Naive thymus-derived CD4-positive, alpha-beta T cell (primary cell): Measurements from ENCODE around the gene TEKT5. TPM values are rescaled to one million over a fixed set of nuclear protein-coding genes. Genes with fewer than 3 reads are reported as not detected.

Experiments used
- ATAC-seq: fragments of 150-1000 bp; cut with Tn5 transposase; 2 replicates; pipeline ENCODE4 v1.10.0; 2021; ENCODE audit warnings: mild to moderate bottlenecking, moderate library complexity
- CTCF ChIA-PET: fragments of 350-600 bp; sonication (Branson Sonifier 250); formaldehyde crosslinking; loops from one replicate; lab custom pipeline; 2021; ENCODE audit warnings: antibody characterized with exemption; lab: Charles Lee
- POLR2A ChIA-PET: fragments of 350-600 bp; sonication (Branson Sonifier 250); formaldehyde crosslinking; loops from one replicate; lab custom pipeline; 2021; ENCODE audit warnings: antibody characterized with exemption, inconsistent platforms; lab: Charles Lee
- DNase-seq, 9 donors: peaks; one replicate each; pipeline versions ENCODE4 v3.0.0 to v3.0.0-alpha.2; 2020 to 2022; ENCODE audit warnings: mixed read lengths in 1 of 9
- H3K27ac ChIP-seq: one replicate; pipeline ENCODE4 v1.7.0; 2013; ENCODE audit warnings: mild to moderate bottlenecking, low read depth, low read length, moderate library complexity
- H3K27me3 ChIP-seq, 2 donors: one replicate each; pipeline ENCODE4 v1.7.0; 2013; ENCODE audit warnings: low read length in 2 of 2, mild to moderate bottlenecking in 2 of 2, moderate library complexity in 2 of 2; ENCODE audit not compliant: control insufficient read depth in 2 of 2, insufficient read depth in 2 of 2
- H3K36me3 ChIP-seq, 3 experiments: 1 replicate in 2 of 3; 2 replicates in 1 of 3; pipeline ENCODE4 v1.7.0; 2013; ENCODE audit warnings: low read length in 3 of 3, mild to moderate bottlenecking in 3 of 3, moderate library complexity in 1 of 3; ENCODE audit not compliant: insufficient read depth in 3 of 3, control insufficient read depth in 2 of 3
- H3K4me1 ChIP-seq, 2 donors: one replicate each; pipeline ENCODE4 v1.7.0; 2013; ENCODE audit warnings: low read length in 2 of 2, mild to moderate bottlenecking in 2 of 2, moderate library complexity in 1 of 2; ENCODE audit not compliant: control insufficient read depth in 2 of 2, insufficient read depth in 2 of 2
- H3K4me3 ChIP-seq: 2 replicates; pipeline ENCODE4 v1.7.0; 2013; ENCODE audit warnings: mild to moderate bottlenecking, low read length
- H3K9me3 ChIP-seq, 3 experiments: 1 replicate in 2 of 3; 2 replicates in 1 of 3; pipeline ENCODE4 v1.7.0; 2013; ENCODE audit warnings: low read length in 3 of 3; ENCODE audit not compliant: control insufficient read depth in 2 of 3
- H3K27ac Mint-ChIP-seq, 9 donors: one replicate each; pipeline ENCODE4 v1.8.0; 2020 to 2022; ENCODE audit warnings: mixed read lengths in 9 of 9, mild to moderate bottlenecking in 8 of 9, moderate library complexity in 5 of 9, inconsistent platforms in 2 of 9
- H3K27me3 Mint-ChIP-seq, 5 donors: one replicate each; pipeline ENCODE4 v1.8.0; 2021 to 2022; ENCODE audit warnings: mixed read lengths in 5 of 5, mild to moderate bottlenecking in 1 of 5
- H3K36me3 Mint-ChIP-seq, 5 donors: one replicate each; pipeline ENCODE4 v1.8.0; 2020 to 2022; ENCODE audit warnings: mixed read lengths in 5 of 5, mild to moderate bottlenecking in 3 of 5, inconsistent platforms in 1 of 5
- H3K4me1 Mint-ChIP-seq, 7 donors: one replicate each; pipeline ENCODE4 v1.8.0; 2020 to 2022; ENCODE audit warnings: mixed read lengths in 7 of 7, mild to moderate bottlenecking in 3 of 7, inconsistent platforms in 1 of 7
- H3K4me3 Mint-ChIP-seq, 10 donors: one replicate each; pipeline ENCODE4 v1.8.0; 2020 to 2022; ENCODE audit warnings: mild to moderate bottlenecking in 10 of 10, mixed read lengths in 10 of 10, moderate library complexity in 6 of 10, inconsistent platforms in 2 of 10
- H3K9me3 Mint-ChIP-seq, 11 donors: one replicate each; pipeline ENCODE4 v1.8.0; 2020 to 2022; ENCODE audit warnings: mixed read lengths in 11 of 11, mild to moderate bottlenecking in 4 of 11, inconsistent platforms in 1 of 11, moderate library complexity in 1 of 11
- intact Hi-C, 2 donors: fragments of 100-400 bp; cut with micrococcal nuclease; formaldehyde crosslinking; loops; one replicate each; pipeline ENCODE4 v1.15.1; 2023
- polyA plus RNA-seq, 2 donors: library from polyadenylated mRNA; unstranded; fragments of 300-500 nt; fragmentation: Illumina TruSeq; gene quantifications; one replicate each; pipeline ENCODE4 v1.2.3, GENCODE V29; 2021
- total RNA-seq, 6 experiments: library from RNA in 5 of 6; stranded (reverse) in 5 of 6; gene quantifications; 1 replicate in 5 of 6; 2 replicates in 1 of 6; pipeline ENCODE4 v1.2.3 and lab custom pipeline; 2021 to 2026

The TEKT5 gene
- total and polyA plus RNA-seq, 7 experiments from 2014 or later = 0.68 TPM; not detected in 6

GRCh38 chr16:10671729-10672128 is 23.0 kb downstream of the TEKT5 start:
- H3K9me3 ChIP-seq = no peaks in the 10 kb centered on the region
- CTCF ChIA-PET = no interaction called here
- ATAC-seq (no peak), DNase-seq (no peak)
- peaks cover 0 to 3% (median 0%) of the 10 kb centered on the region in 7 donors for H3K4me1 Mint-ChIP-seq
- H3K36me3 ChIP-seq = no peaks in the 10 kb centered on the region
- no peak overlapping the region for H3K4me3 ChIP-seq
- intact Hi-C loops = no loop called here
- POLR2A ChIA-PET = no interaction called here
- H3K27me3 Mint-ChIP-seq = peaks cover 0 to 20% (median 0%) of the 10 kb centered on the region in 5 donors
- H3K27me3 ChIP-seq = no peaks in the 10 kb centered on the region
- H3K36me3 Mint-ChIP-seq = no peaks in the 10 kb centered on the region
- H3K4me1 ChIP-seq = no peaks in the 10 kb centered on the region
- H3K27ac Mint-ChIP-seq = no peak overlapping the region
- H3K4me3 Mint-ChIP-seq = no peak overlapping the region
- no peak overlapping the region for H3K27ac ChIP-seq
- no peaks in the 10 kb centered on the region for H3K9me3 Mint-ChIP-seq

- Histone ChIP-seq H3K27ac (no peak overlapping the region), H3K36me3 (no peaks in the 10 kb centered on the region), H3K4me3 (no peak overlapping the region), H3K4me1 (no peaks in the 10 kb centered on the region), H3K27me3 (no peaks in the 10 kb centered on the region), H3K9me3 (no peaks in the 10 kb centered on the region)
- POLR2A ChIA-PET = no interaction called here
- peaks cover 0 to 3% (median 0%) of the 10 kb centered on the region in 7 donors for H3K4me1 Mint-ChIP-seq
- no peak for ATAC-seq
- no peak overlapping the region for H3K27ac Mint-ChIP-seq
- no peak overlapping the region for H3K4me3 Mint-ChIP-seq
- CTCF ChIA-PET = no interaction called here
- H3K36me3 Mint-ChIP-seq = no peaks in the 10 kb centered on the region
- no peaks in the 10 kb centered on the region for H3K9me3 Mint-ChIP-seq
- DNase-seq = no peak
- H3K27me3 Mint-ChIP-seq = peaks cover 0 to 22% (median 2%) of the 10 kb centered on the region in 5 donors
- intact Hi-C loops = loop anchor here in 1 of 2 donors (2.0 kb wide), 1 partner anchor 67 kb away; no protein-coding TSS in a partner anchor
Observed at GRCh38 chr16:10669791-10670190, 24.9 kb downstream of the TEKT5 start.

GRCh38 chr16:10668322-10669045 is 26.2 kb downstream of the TEKT5 start:
- H3K9me3 ChIP-seq = no peaks in the 10 kb centered on the region
- Mint-ChIP-seq H3K4me3 (no peak overlapping the region), H3K27me3 (peaks cover 0 to 16% (median 4%) of the 10 kb centered on the region in 5 donors), H3K27ac (no peak overlapping the region), H3K4me1 (peaks cover 0 to 2% (median 0%) of the 10 kb centered on the region in 7 donors), H3K9me3 (no peaks in the 10 kb centered on the region), H3K36me3 (no peaks in the 10 kb centered on the region)
- H3K36me3 ChIP-seq = no peaks in the 10 kb centered on the region
- POLR2A ChIA-PET = no interaction called here
- H3K27ac ChIP-seq = no peak overlapping the region
- DNase-seq = peak in 1 of 9 donors; percentile 2
- no peaks in the 10 kb centered on the region for H3K4me1 ChIP-seq
- CTCF ChIA-PET = no interaction called here
- no peak overlapping the region for H3K4me3 ChIP-seq
- no peaks in the 10 kb centered on the region for H3K27me3 ChIP-seq
- no peak for ATAC-seq
- intact Hi-C loops = loop anchor here (1.0 to 2.0 kb wide), 2 partner anchors 68 to 69 kb away; no protein-coding TSS in a partner anchor

- no peaks in the 10 kb centered on the region for H3K27me3 ChIP-seq
- no peaks in the 10 kb centered on the region for H3K9me3 Mint-ChIP-seq
- intact Hi-C loops = no loop called here
- H3K27ac Mint-ChIP-seq = peak overlapping the region in 1 of 9 donors; percentile 52
- peaks cover 0 to 2% (median 0%) of the 10 kb centered on the region in 7 donors for H3K4me1 Mint-ChIP-seq
- H3K4me1 ChIP-seq = no peaks in the 10 kb centered on the region
- no peak overlapping the region for H3K4me3 Mint-ChIP-seq
- DNase-seq (no peak), ATAC-seq (no peak)
- H3K36me3 ChIP-seq = no peaks in the 10 kb centered on the region
- no peak overlapping the region for H3K4me3 ChIP-seq
- peaks cover 0 to 17% (median 4%) of the 10 kb centered on the region in 5 donors for H3K27me3 Mint-ChIP-seq
- no peaks in the 10 kb centered on the region for H3K9me3 ChIP-seq
- CTCF ChIA-PET = no interaction called here
- H3K36me3 Mint-ChIP-seq = no peaks in the 10 kb centered on the region
- H3K27ac ChIP-seq = no peak overlapping the region
- POLR2A ChIA-PET = no interaction called here
Observed at GRCh38 chr16:10667239-10667638, 27.5 kb downstream of the TEKT5 start.

GRCh38 chr16:10666291-10666690 is 28.4 kb downstream of the TEKT5 start:
- Histone ChIP-seq H3K9me3 (no peaks in the 10 kb centered on the region), H3K4me3 (no peak overlapping the region), H3K27me3 (no peaks in the 10 kb centered on the region), H3K36me3 (no peaks in the 10 kb centered on the region), H3K4me1 (no peaks in the 10 kb centered on the region), H3K27ac (no peak overlapping the region)
- H3K36me3 Mint-ChIP-seq = no peaks in the 10 kb centered on the region
- intact Hi-C loops = no loop called here
- no peak overlapping the region for H3K4me3 Mint-ChIP-seq
- no peak for ATAC-seq
- no peaks in the 10 kb centered on the region for H3K9me3 Mint-ChIP-seq
- no peak overlapping the region for H3K27ac Mint-ChIP-seq
- H3K27me3 Mint-ChIP-seq = peaks cover 0 to 12% (median 4%) of the 10 kb centered on the region in 5 donors
- CTCF ChIA-PET = no interaction called here
- DNase-seq = no peak
- H3K4me1 Mint-ChIP-seq = no peaks in the 10 kb centered on the region
- POLR2A ChIA-PET = interaction anchor here (0.5 kb wide), 1 partner anchor 420 kb away, joined by 3 read pairs; no protein-coding TSS in a partner anchor

GRCh38 chr16:10665166-10665565 is 29.6 kb downstream of the TEKT5 start:
- DNase-seq = no peak
- Histone ChIP-seq H3K27ac (no peak overlapping the region), H3K4me3 (no peak overlapping the region), H3K36me3 (no peaks in the 10 kb centered on the region), H3K4me1 (no peaks in the 10 kb centered on the region), H3K27me3 (no peaks in the 10 kb centered on the region), H3K9me3 (no peaks in the 10 kb centered on the region)
- ChIA-PET POLR2A (no interaction called here), CTCF (no interaction called here)
- Mint-ChIP-seq H3K9me3 (no peaks in the 10 kb centered on the region), H3K27ac (no peak overlapping the region), H3K4me3 (no peak overlapping the region), H3K27me3 (peaks cover 0 to 9% (median 4%) of the 10 kb centered on the region in 5 donors), H3K4me1 (no peaks in the 10 kb centered on the region), H3K36me3 (no peaks in the 10 kb centered on the region)
- intact Hi-C loops = no loop called here
- ATAC-seq = no peak

GRCh38 chr16:10664720-10665126 is 30.0 kb downstream of the TEKT5 start:
- ATAC-seq (no peak), DNase-seq (no peak)
- H3K9me3 Mint-ChIP-seq = no peaks in the 10 kb centered on the region
- Histone ChIP-seq H3K4me3 (no peak overlapping the region), H3K27ac (no peak overlapping the region), H3K27me3 (no peaks in the 10 kb centered on the region), H3K9me3 (no peaks in the 10 kb centered on the region), H3K36me3 (no peaks in the 10 kb centered on the region), H3K4me1 (no peaks in the 10 kb centered on the region)
- H3K4me3 Mint-ChIP-seq = no peak overlapping the region
- H3K27me3 Mint-ChIP-seq = peaks cover 0 to 9% (median 4%) of the 10 kb centered on the region in 5 donors
- no peak overlapping the region for H3K27ac Mint-ChIP-seq
- ChIA-PET POLR2A (no interaction called here), CTCF (no interaction called here)
- H3K4me1 Mint-ChIP-seq = no peaks in the 10 kb centered on the region
- intact Hi-C loops = no loop called here
- H3K36me3 Mint-ChIP-seq = no peaks in the 10 kb centered on the region
